Heart right ventricle (tissue), 16 donors: ENCODE measurements around the gene HSPBP1. TPM values are rescaled to one million over a fixed set of nuclear protein-coding genes. Genes with fewer than 3 reads are reported as not detected.

Experiments used
- ATAC-seq, 8 donors: fragments of 200-7000 bp; cut with Tn5 transposase; one replicate each; pipeline ENCODE4 v1.9.1; 2020; ENCODE audit warnings: mild to moderate bottlenecking in 8 of 8, moderate library complexity in 8 of 8, moderate number of reproducible peaks in 1 of 8
- DNase-seq, 2 donors: peaks; one replicate each; pipeline ENCODE4 v3.0.0-alpha.2; 2020
- H3K27ac ChIP-seq, 10 donors: fragments of 200-600 bp; sonication (generic) in 2 of 10; one replicate each; pipeline versions ENCODE4 v1.5.0 to v1.8.0; 2020 to 2022; ENCODE audit warnings: mild to moderate bottlenecking in 3 of 10
- H3K27me3 ChIP-seq, 7 donors: fragments of 200-600 bp; one replicate each; pipeline ENCODE4 v1.8.0; 2021 to 2022; ENCODE audit warnings: mild to moderate bottlenecking in 2 of 7
- H3K36me3 ChIP-seq, 9 donors: fragments of 200-600 bp; sonication (generic) in 1 of 9; one replicate each; pipeline versions ENCODE4 v1.5.0 to v1.8.0; 2020 to 2022; ENCODE audit warnings: mild to moderate bottlenecking in 2 of 9
- H3K4me1 ChIP-seq, 9 donors: fragments of 200-600 bp; sonication (generic) in 1 of 9; one replicate each; pipeline versions ENCODE4 v1.5.0 to v1.8.0; 2020 to 2022; ENCODE audit warnings: mild to moderate bottlenecking in 4 of 9
- H3K4me3 ChIP-seq, 10 donors: fragments of 200-600 bp; sonication (generic) in 2 of 10; one replicate each; pipeline versions ENCODE4 v1.5.0 to v1.8.0; 2020 to 2022; ENCODE audit warnings: mild to moderate bottlenecking in 7 of 10, moderate library complexity in 2 of 10
- H3K9me3 ChIP-seq, 11 donors: fragments of 200-600 bp in 10 of 11; sonication (generic) in 2 of 11; one replicate each; pipeline versions ENCODE4 v1.5.0 to v1.8.0; 2013 to 2022; ENCODE audit warnings: mild to moderate bottlenecking in 2 of 11, control low read depth in 1 of 11, moderate library complexity in 1 of 11
- WGBS, 2 donors: extraction: QIAGEN DNeasy Blood & Tissue Kit; methylation state at CpG; one replicate each; pipeline ENCODE4 v1.1.7; 2013; ENCODE audit warnings: inconsistent platforms in 1 of 2; 5-methylcytosine and 5-hydroxymethylcytosine counted together
- intact Hi-C, 10 donors: fragments of 100-400 bp; cut with DNase I; formaldehyde crosslinking; loops; one replicate each; pipeline versions ENCODE4 v1.11.1 to v1.14.2; 2022
- polyA plus RNA-seq, 2 donors: library from polyadenylated mRNA; stranded (reverse); fragments of 200-250 nt; gene quantifications; one replicate each; pipeline ENCODE4 v1.2.3, GENCODE V29; 2013
- total RNA-seq, 10 donors: library from RNA; stranded (reverse); fragmentation: NEBNext Ultra II Directional in 3 of 10; extraction: Animal tissue kit (Norgen Biotek cat#: 25700) in 3 of 10; gene quantifications; one replicate each; pipeline versions ENCODE4 v1.2.1 to v1.2.4, GENCODE V29; 2021 to 2023
- TF ChIP-seq, protein P1 (sequence below), 9 donors: fragments of 200-600 bp; sonication (generic) in 2 of 9; IDR thresholded peaks; one replicate each; pipeline versions ENCODE4 v1.5.0 to v1.8.0; 2021 to 2022; ENCODE audit warnings: antibody characterized with exemption in 9 of 9, mild to moderate bottlenecking in 5 of 9, moderate library complexity in 1 of 9
- donor health status: Arrhythmogenic right ventricular cardiomyopathy.
- donor health status: ischemic (EF 13 %, LVEDD 7.1; RV severe dilation, severe dysfunction).
- donor health status: healthy with polysubstance abuse.
- donor health status: DM: no; HTN: yes; CAD: no.
- donor health status: DM: no; HTN: no; CAD: no.
- donor health status: ischemic (EF 25% LVEDD 6.9; RV normal size, moderate dysfunction).
- donor health status: ischemic (EF 25% LVEDD 5.7; RV mildly dilated, moderate dysfunction).
- donor health status: healthy.
- donor health status: DM: yes; HTN: yes; CAD: no.
- donor health status: Ischemic cardiomyopathy.
- donor health status: ischemic (EF 35%, LVEDD 5.7; RV mildly dilated, moderate dysfunction).
- donor health status: nonischemic (EF 11% LVEDD 7.7; RV severe dilation, severe dysfunction).
- donor health status: DM: yes; HTN: yes; CAD: no.
- donor health status: PGD.
- donor health status: ischemic (EF 29% LVEDD 5.4; RV normal size, mild dysfunction).
- donor health status: nonischemic (EF 23%, LVEDD 6.1; RV moderate dilation, normal function).

HSPBP1 gene
- total and polyA plus RNA-seq, 12 donors: 26.7 to 83.7 (median 32.6) TPM

DNA sequence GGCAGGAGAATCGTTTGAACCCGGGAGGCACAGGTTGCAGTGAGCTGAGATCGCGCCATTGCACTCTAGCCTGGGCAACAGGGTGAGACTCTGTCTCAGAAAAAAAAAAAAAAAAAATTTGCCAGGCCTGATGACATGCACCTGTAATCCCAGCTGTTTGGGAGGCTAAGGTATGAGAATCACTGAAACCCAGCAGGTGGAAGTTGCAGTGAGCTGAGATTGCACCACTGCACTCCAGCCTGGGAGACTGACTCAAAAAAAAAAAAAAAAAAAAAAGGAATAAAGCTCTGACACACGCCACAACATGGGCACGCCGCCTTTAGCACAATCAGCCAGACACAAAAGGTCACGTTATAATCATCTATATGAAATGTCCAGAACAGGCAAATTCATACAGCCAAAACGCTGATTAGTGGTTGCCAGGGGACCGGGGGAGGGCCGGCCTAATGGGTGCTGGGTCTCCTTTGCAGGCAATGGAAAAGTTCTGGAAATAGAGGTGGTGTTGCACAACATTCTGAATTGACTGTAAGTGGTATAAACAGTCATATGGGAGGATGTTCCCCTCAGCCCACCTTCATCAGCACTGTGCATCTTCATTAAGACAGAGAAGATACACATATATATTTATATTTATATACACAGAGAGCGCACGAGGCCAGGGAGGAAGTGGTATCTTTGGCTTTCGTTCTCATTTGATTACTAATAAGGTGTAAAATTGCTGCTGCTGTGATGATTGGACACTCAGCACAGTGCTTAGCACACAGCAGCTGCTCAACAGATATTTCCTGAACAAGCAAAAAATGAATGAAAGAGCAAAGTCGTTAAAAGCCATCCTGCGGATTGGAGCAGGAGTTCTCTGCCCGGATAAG lies 3.8 kb downstream of the HSPBP1 start:
- Histone ChIP-seq H3K4me1 (peaks cover 6 to 31% (median 11%) of the 10 kb centered on the region in 9 donors), H3K27ac (peak overlapping the region in 1 of 10 donors; percentile 8), H3K27me3 (no peaks in the 10 kb centered on the region), H3K4me3 (no peak overlapping the region), H3K9me3 (no peaks in the 10 kb centered on the region), H3K36me3 (peaks cover 0 to 72% (median 10%) of the 10 kb centered on the region in 9 donors)
- intact Hi-C loops: no loop called here
- TF ChIP-seq, protein P1, sequence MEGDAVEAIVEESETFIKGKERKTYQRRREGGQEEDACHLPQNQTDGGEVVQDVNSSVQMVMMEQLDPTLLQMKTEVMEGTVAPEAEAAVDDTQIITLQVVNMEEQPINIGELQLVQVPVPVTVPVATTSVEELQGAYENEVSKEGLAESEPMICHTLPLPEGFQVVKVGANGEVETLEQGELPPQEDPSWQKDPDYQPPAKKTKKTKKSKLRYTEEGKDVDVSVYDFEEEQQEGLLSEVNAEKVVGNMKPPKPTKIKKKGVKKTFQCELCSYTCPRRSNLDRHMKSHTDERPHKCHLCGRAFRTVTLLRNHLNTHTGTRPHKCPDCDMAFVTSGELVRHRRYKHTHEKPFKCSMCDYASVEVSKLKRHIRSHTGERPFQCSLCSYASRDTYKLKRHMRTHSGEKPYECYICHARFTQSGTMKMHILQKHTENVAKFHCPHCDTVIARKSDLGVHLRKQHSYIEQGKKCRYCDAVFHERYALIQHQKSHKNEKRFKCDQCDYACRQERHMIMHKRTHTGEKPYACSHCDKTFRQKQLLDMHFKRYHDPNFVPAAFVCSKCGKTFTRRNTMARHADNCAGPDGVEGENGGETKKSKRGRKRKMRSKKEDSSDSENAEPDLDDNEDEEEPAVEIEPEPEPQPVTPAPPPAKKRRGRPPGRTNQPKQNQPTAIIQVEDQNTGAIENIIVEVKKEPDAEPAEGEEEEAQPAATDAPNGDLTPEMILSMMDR (IDR thresholded peaks at IDR 0.05): no peak
- 82 to 84% methylated on average over 17 of the region's 17 CpGs for WGBS, 2 donors
- ATAC-seq (no peak), DNase-seq (no peak)

DNA sequence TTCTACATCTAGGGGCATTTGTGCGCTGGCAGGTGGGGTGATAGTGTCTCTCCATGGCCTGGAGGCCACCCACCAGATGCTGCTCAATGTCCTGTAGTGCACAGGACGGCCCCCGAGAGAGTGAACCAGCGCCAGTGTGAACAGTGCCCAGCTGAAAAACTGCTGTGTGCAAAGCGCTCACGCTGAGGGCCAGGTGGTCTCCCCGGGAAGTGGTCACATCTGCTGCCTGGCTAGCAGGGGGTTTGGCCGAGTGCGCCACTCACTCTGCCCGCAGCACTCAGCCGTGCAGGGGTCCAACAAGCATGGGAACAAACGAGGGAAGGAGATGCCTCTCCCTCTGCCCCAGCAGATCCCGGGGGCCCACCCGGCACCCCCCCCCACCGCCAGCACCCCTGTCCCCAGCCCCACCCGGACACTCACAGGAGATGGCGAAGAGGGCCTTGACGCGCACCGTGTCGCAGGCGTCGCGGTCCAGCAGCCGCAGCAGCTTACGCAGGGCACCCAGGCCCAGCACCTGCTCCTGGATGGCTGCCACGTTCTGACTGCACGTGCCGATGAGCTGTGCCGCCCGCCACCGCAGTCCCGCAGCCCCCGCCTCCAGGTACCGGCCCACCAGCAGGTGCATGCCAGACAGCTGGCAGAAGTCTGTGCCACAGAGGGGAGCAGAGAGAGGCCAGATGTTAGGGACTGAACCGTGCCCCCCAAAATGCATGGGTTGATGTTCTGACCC lies 5.8 kb downstream of the HSPBP1 start:
- Histone ChIP-seq H3K4me3 (no peak overlapping the region), H3K9me3 (no peaks in the 10 kb centered on the region), H3K27me3 (no peaks in the 10 kb centered on the region), H3K4me1 (peaks cover 2 to 20% (median 3%) of the 10 kb centered on the region in 9 donors), H3K27ac (no peak overlapping the region), H3K36me3 (peaks cover 0 to 89% (median 10%) of the 10 kb centered on the region in 9 donors)
- 95 to 96% methylated on average over 35 to 36 of the region's 36 CpGs for WGBS, 2 donors
- intact Hi-C loops: no loop called here
- DNase-seq: no peak
- TF ChIP-seq, protein P1 (IDR thresholded peaks at IDR 0.05): no peak
- no peak for ATAC-seq

DNA sequence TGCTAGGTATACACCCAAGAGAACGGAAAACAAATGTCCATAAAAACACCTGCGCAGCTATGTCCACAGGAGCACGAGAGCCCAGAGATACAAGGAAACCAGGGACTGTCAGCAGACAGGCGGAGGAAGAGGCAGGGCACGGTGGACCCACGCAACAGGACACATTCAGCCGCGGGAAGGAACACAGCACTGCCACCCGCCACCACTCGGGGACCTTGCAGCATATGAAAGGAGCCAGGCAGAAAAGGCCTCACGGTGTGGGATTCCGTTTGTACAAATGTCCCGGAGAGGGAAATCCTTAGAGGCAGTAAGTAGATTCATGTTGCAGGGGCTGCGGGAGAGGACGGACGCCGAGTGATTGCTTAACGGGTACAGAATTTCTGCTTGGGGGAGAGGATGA lies 7.8 kb downstream of the HSPBP1 start:
- intact Hi-C loops: no loop called here
- H3K36me3 ChIP-seq: peaks cover 0 to 89% (median 5%) of the 10 kb centered on the region in 9 donors

More for the DNA sequence above, 7.8 kb downstream of the HSPBP1 start:
- H3K4me3 ChIP-seq: no peak overlapping the region
- H3K4me1 ChIP-seq: peaks cover 0 to 12% (median 0%) of the 10 kb centered on the region in 9 donors
- no peak overlapping the region for H3K27ac ChIP-seq
- H3K27me3 ChIP-seq: no peaks in the 10 kb centered on the region
- DNase-seq: no peak
- no peaks in the 10 kb centered on the region for H3K9me3 ChIP-seq
- TF ChIP-seq, protein P1 (IDR thresholded peaks at IDR 0.05): no peak
- ATAC-seq: no peak
- 93 to 94% methylated on average over 18 of the region's 18 CpGs for WGBS, 2 donors
